ELF-1 (cell line): ENCODE results near the gene MRPL18.
"Not testable (repeated sequence)": the region's sequence is repeated elsewhere in the genome, so short reads cannot be mapped to it uniquely, and the experiment has no call there.

ENCODE experiments used
- DNase-seq: peaks from one replicate; pipeline ENCODE4 v3.0.0-alpha.2; 2016; ENCODE audit warnings: low read depth, low spot score

Gene MRPL18

DNA sequence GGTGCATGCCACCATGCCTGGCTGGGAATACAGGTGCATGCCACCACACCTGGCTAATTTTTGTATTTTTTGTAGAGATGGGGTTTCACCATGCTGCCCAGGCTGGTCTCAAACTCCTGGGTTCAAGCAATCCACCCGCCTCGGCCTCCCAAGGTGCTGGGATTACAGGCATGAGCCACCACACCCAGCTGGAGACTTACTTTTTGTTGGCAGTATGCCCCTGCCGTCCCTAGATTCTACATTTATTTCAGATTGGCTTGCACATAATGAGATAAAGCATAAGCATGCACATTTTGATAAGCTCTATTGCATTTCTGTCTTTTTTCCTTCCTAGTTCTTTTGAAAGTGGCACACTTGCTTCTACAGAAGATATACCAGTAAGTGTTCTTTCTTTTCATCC lies 26.5 kb downstream of the MRPL18 start:
- DNase-seq = not testable (repeated sequence)

- DNase-seq = no peak
Observed at GRCh38 chr6:159817951-159818739, 27.9 kb downstream of the MRPL18 start.

DNA sequence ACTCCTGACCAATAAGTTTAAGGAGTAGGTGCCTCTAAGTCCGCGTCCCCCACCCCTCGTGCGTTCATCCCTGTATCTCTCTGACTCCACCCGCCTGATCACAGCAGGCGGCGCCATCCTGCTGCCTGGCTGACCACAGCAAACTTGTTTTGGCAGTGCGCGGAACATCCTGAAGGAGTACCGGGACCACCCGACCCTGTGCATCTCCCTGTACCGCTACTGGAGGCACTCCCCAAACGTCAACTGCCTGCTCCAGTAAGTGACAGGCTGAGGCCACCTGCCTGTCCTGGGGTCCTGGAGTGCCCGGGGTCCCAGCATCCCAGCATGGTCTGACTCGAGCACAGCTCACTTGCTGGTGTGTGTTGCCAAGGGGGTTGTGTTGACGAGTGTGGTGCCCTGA lies 28.8 kb downstream of the MRPL18 start:
- no peak for DNase-seq

- peak; percentile 41 for DNase-seq
Observed at GRCh38 chr6:159819932-159820640, 29.8 kb downstream of the MRPL18 start.

GRCh38 chr6:159821122-159821521 lies 30.9 kb downstream of the MRPL18 start:
- no peak for DNase-seq

GRCh38 chr6:159821726-159822125 lies 31.5 kb downstream of the MRPL18 start:
- DNase-seq = no peak

DNA sequence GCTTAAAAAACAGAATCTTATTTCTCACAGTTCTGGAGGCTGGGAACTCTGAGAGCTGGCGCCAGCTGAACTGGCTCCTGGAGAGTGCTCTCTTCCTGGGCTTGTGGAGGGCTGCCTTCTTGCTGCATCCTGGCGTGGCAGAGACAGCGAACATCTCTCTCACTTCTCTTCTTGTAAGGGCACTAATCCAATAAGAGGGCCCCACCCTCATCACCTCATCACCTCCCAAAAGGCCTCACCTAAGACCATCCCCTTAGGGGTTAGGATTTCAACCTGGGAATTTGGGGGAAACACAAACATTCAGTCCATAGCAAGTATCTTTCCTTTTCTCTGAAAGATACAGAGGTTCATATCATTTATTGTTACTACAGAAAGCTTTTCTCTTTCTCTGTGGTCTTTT lies 33.7 kb downstream of the MRPL18 start:
- DNase-seq = no peak

GRCh38 chr6:159824690-159825089 lies 34.4 kb downstream of the MRPL18 start:
- DNase-seq = not testable (repeated sequence)

DNA sequence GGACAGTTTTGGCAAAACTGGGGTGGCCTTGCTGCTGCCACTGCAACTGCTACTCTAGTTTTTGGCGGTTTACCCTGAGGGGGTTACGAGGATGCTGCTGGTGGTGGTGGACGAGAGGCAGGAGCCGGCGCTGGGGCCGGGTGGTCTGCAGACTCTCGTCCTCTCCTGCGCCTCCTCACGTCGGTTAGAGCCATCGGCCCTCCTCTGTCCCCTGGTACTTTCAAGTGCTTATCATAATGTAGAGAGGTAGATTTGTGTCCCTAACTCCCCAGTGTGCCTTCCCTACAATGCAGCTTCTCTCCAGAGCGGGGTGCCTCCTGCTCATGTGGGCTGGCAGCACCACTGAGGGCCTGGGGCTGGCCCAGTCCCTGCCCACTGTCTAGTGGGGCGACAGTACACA lies 35.7 kb downstream of the MRPL18 start:
- no peak for DNase-seq

DNA sequence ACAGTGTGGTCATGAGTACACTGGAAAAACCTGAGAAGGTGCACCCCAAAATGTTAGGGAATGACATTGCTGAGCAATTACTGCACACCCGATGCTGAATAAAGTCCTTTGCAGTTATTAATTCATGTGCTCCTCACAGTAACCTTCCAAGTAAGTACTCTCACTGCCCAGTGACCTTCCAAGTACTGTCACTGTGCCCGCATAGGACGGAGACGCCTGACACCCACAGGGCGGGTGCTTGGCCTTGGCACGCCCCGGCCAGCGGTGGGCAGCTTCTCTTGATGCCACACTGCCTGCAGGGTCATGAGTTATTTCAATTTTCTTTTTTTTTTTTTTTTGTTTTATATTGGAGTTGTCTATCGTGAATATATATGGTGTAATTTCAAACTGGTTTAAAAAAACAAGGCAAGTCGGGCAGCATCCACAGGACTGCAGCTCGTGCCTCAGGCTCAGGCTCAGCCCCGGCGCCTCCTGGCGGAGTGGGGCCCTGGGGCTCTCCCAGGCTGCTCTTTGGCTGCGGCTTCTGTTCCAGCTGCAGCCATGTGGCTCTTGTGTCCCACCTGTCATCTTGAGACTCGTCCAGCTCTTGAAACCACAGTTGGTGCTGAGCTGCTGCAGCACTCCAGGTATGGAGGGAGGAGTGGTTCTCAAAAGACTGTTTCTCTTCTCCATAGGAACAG lies 36.8 kb downstream of the MRPL18 start:
- no peak for DNase-seq

GRCh38 chr6:159828074-159828473 lies 37.8 kb downstream of the MRPL18 start:
- no peak for DNase-seq

GRCh38 chr6:159829526-159829925 lies 39.3 kb downstream of the MRPL18 start:
- DNase-seq = no peak

DNA sequence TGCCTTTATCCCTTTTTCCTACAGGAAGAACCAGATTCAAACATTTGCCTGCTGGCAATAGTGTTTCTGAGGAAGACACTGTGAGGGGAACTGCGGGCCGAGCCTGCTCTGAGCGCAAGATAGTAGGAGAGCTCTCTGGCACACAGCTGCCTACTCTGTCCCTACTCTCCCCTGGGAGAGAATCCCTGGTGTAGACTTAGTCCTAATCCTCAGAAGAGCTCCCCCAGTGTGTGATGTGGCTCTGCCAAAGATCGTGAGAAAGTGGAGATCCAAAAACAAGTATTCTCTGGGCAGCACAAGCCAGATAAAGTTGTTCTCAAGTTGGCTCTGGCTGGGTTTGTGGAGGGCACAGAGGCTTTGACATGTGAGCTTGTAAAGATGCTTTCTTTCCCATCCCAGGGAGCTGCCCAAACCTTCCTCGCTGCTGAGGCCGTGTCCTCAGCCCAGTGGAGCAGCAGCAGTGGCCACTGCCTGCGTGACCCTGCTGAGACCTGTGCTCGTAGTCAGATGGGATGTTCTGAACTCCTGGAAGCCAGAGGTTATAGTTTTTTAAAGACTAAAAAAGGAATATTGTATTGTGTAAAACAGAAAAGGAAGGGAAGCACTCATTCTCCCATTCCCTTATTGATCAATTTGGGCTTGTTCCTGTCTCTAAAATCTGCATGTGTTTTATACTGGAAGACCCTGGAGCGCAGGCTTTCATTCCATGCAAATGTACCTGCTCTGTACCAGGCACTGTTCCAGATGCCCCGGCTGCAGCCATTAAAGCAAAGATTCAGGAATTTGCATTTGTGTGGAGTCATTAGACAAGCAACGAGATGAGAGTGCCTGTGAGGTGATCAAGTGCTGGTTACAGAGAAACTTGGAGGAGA lies 40.5 kb downstream of the MRPL18 start:
- DNase-seq = no peak

- DNase-seq = no peak
Observed at GRCh38 chr6:159831373-159831679, 41.1 kb downstream of the MRPL18 start.

GRCh38 chr6:159832946-159833345 lies 42.7 kb downstream of the MRPL18 start:
- DNase-seq = no peak

GRCh38 chr6:159833556-159833955 lies 43.3 kb downstream of the MRPL18 start:
- no peak for DNase-seq

DNA sequence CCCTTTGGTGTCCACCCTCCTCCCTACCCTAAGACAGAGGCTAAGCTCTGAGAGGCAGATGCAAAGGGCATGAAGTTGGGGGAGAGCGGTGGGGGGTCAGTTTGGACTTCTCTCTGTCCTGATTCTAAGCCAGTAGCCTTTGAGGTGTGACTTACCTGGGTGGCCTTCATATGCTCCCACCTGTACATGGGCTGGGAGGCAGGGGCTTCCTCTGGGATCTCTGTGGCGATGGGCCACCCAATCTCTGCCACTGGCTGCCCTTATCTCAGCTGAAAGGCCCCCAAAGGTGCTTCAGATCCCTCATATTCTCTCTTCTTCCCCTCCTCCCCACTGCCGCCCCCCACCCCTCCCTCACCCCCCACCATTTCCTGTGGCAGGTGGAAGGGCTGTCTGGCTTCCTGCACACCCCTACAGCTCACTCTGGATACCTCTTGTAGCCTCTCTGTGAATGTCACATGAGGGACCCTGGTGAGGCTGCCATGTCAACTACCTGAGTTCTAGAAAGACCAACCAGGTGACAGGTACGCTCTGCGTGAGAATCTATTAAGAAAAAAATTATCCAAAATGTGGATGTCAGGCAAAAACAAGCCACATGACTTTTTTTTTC lies 43.8 kb downstream of the MRPL18 start:
- no peak for DNase-seq

GRCh38 chr6:159836718-159837490 lies 46.6 kb downstream of the MRPL18 start:
- no peak for DNase-seq

DNA sequence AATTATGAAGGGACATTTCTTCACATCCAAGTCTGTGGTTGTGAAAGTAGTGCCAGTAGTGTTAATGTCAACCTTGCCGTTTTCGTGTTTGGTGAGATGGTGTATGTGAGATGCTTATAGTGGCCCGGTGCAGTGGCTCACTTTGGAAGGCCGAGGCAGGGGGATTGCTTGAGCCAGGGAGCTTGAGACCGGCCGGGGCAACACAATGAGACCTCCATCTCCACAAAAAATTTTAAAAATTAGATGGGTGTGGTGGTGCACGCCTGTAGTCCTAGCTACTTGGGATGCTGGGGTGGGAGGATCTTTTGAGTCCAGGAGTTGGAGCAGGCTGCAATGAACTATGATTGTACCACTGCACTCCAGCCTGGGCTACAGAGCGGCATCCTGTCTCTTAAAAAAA lies 47.2 kb downstream of the MRPL18 start:
- no peak for DNase-seq

- DNase-seq = peak; percentile 20
Observed at GRCh38 chr6:159838020-159838744, 47.9 kb downstream of the MRPL18 start.
